B cell (primary cell): ENCODE results near the gene SPPL3.

Source experiments
- CTCF ChIP-seq: fragments of 200-600 bp; IDR thresholded peaks from one replicate; pipeline ENCODE4 v1.8.0; 2022; ENCODE audit warnings: antibody characterized with exemption, mild to moderate bottlenecking
- EZH2 ChIP-seq: IDR thresholded peaks from 2 replicates; pipeline ENCODE4 v1.6.1; 2012; ENCODE audit warnings: borderline replicate concordance, low read depth, mild to moderate bottlenecking, moderate library complexity, low read length; ENCODE audit not compliant: insufficient read depth, poor library complexity, severe bottlenecking

GRCh38 chr12:120917748-120918147 lies 13.6 kb upstream of the SPPL3 start:
- TF ChIP-seq CTCF (no peak), EZH2 (no peak)
